AG04450 (cell line): ENCODE data around the gene USH2A. TPM values are rescaled to one million over a fixed set of nuclear protein-coding genes. Genes with fewer than 3 reads are reported as not detected.

ENCODE experiments used
- CTCF ChIA-PET: fragments of 300-600, 350-600 bp; formaldehyde crosslinking; extraction: SDS; loops from one replicate; lab custom pipeline; 2022; ENCODE audit warnings: antibody characterized with exemption, inconsistent platforms; lab: Charles Lee
- POLR2A ChIA-PET: fragments of 350-600 bp; formaldehyde crosslinking; extraction: SDS; loops from one replicate; lab custom pipeline; 2021; ENCODE audit warnings: antibody characterized with exemption, inconsistent platforms; lab: Yijun Ruan, JAX
- DNase-seq: peaks from one replicate; pipeline ENCODE4 v3.0.0-alpha.2; 2011; ENCODE audit warnings: low read depth, low spot score
- H3K27ac ChIP-seq: one replicate; pipeline ENCODE4 v1.5.1; 2012; ENCODE audit warnings: low read depth, low read length, control low read depth
- H3K27me3 ChIP-seq: one replicate; pipeline ENCODE4 v1.6.0; 2012; ENCODE audit warnings: low read length; ENCODE audit not compliant: control insufficient read depth, insufficient read depth
- H3K4me3 ChIP-seq: 2 replicates; pipeline ENCODE4 v1.5.1; 2011; ENCODE audit warnings: mild to moderate bottlenecking, low read depth, low read length, control low read depth
- H3K9me3 ChIP-seq: 2 replicates; pipeline ENCODE4 v1.5.1; 2012; ENCODE audit warnings: low read length; ENCODE audit not compliant: control insufficient read depth, insufficient read depth
- CTCF ChIP-seq: IDR thresholded peaks from 2 replicates; pipeline ENCODE4 v1.5.1; 2011; ENCODE audit warnings: low read depth, low read length, control low read depth, inconsistent platforms
- polyA plus RNA-seq: library from polyadenylated mRNA; depleted of rRNA; stranded (reverse); fragments of >200 nt; gene quantifications from 2 replicates; pipeline ENCODE4 v1.2.3, GENCODE V29; 2011

Gene USH2A
- polyA plus RNA-seq, 1 experiment, result 0.01 TPM

GRCh38 chr1:216181590-216181989 is 241.7 kb downstream of the USH2A start:
- Histone ChIP-seq H3K27me3 (no peaks in the 10 kb centered on the region), H3K4me3 (no peak overlapping the region), H3K27ac (no peak overlapping the region), H3K9me3 (no peaks in the 10 kb centered on the region)
- TF ChIP-seq CTCF, result no peak
- ChIA-PET POLR2A (no interaction called here), CTCF (interaction anchor here (0.8 kb wide), 1 partner anchor 40 kb away, joined by 3 read pairs; no protein-coding TSS in a partner anchor)
- DNase-seq, result no peak

GRCh38 chr1:216178281-216178680 is 245.0 kb downstream of the USH2A start:
- no peak overlapping the region for H3K4me3 ChIP-seq
- no peaks in the 10 kb centered on the region for H3K27me3 ChIP-seq
- ChIA-PET CTCF (interaction anchor here (1.6 kb wide), 1 partner anchor 43 kb away, joined by 8 read pairs; no protein-coding TSS in a partner anchor), POLR2A (no interaction called here)
- H3K27ac ChIP-seq, result no peak overlapping the region
- no peaks in the 10 kb centered on the region for H3K9me3 ChIP-seq
- DNase-seq, result peak; percentile 7
- TF ChIP-seq CTCF, result no peak

GRCh38 chr1:216176970-216177369 is 246.3 kb downstream of the USH2A start:
- POLR2A ChIA-PET, result interaction anchor here (0.6 kb wide), 1 partner anchor 239 kb away, joined by 3 read pairs; no protein-coding TSS in a partner anchor
- H3K27ac ChIP-seq, result no peak overlapping the region
- no peaks in the 10 kb centered on the region for H3K9me3 ChIP-seq
- H3K27me3 ChIP-seq, result no peaks in the 10 kb centered on the region
- CTCF ChIA-PET, result interaction anchor here (1.1 kb wide), 1 partner anchor 44 kb away, joined by 3 read pairs; no protein-coding TSS in a partner anchor
- no peak overlapping the region for H3K4me3 ChIP-seq
- no peak for DNase-seq
- TF ChIP-seq CTCF, result no peak

GRCh38 chr1:216175714-216176113 is 247.5 kb downstream of the USH2A start:
- POLR2A ChIA-PET, result no interaction called here

More at GRCh38 chr1:216175714-216176113, 247.5 kb downstream of the USH2A start:
- no peak for TF ChIP-seq CTCF
- Histone ChIP-seq H3K27me3 (no peaks in the 10 kb centered on the region), H3K9me3 (no peaks in the 10 kb centered on the region), H3K4me3 (no peak overlapping the region), H3K27ac (no peak overlapping the region)
- CTCF ChIA-PET, result interaction anchor here (2.3 kb wide), 1 partner anchor 46 kb away, joined by 12 read pairs; no protein-coding TSS in a partner anchor
- no peak for DNase-seq
